Natural killer cell treated with Interleukin-12 subunit alpha and Interleukin-12 subunit beta and Interleukin-15 and Interleukin-18, amount 100 ng/mL, for 72 hours (primary cell): ENCODE data around the gene ESCO1. TPM values are rescaled to one million over a fixed set of nuclear protein-coding genes. Genes with fewer than 3 reads are reported as not detected.

ENCODE experiments used
- ATAC-seq, 2 donors: fragments of 150-1000 bp; cut with Tn5 transposase in 1 of 2; sonication (Bioruptor Pico), chemical (Tn5 transposase) in 1 of 2; 2 replicates each; pipeline ENCODE4 v1.10.0; 2021
- DNase-seq: peaks from one replicate; pipeline ENCODE4 v3.0.0; 2022; ENCODE audit warnings: low spot score
- H3K27ac Mint-ChIP-seq, 2 donors: 1 replicate in 1 of 2; 2 replicates in 1 of 2; pipeline ENCODE4 v1.8.0; 2022; ENCODE audit warnings: mixed read lengths in 2 of 2, mild to moderate bottlenecking in 1 of 2, moderate library complexity in 1 of 2
- H3K27me3 Mint-ChIP-seq, 2 donors: 1 replicate in 1 of 2; 2 replicates in 1 of 2; pipeline ENCODE4 v1.8.0; 2022; ENCODE audit warnings: mixed read lengths in 2 of 2
- H3K36me3 Mint-ChIP-seq: one replicate; pipeline ENCODE4 v1.8.0; 2022; ENCODE audit warnings: mixed read lengths
- H3K4me1 Mint-ChIP-seq, 2 donors: 1 replicate in 1 of 2; 2 replicates in 1 of 2; pipeline ENCODE4 v1.8.0; 2022; ENCODE audit warnings: low read depth in 2 of 2, mixed read lengths in 2 of 2, mild to moderate bottlenecking in 1 of 2
- H3K4me3 Mint-ChIP-seq: one replicate; pipeline ENCODE4 v1.8.0; 2022; ENCODE audit warnings: mixed read lengths
- H3K9me3 Mint-ChIP-seq: 2 replicates; pipeline ENCODE4 v1.8.0; 2022; ENCODE audit warnings: mixed read lengths
- total RNA-seq, 2 donors: library from RNA; stranded (reverse); gene quantifications; one replicate each; pipeline ENCODE4 v1.2.3, GENCODE V29; 2022

The ESCO1 gene
- total RNA-seq, 2 donors from 2014 or later = 20.7 to 29.6 TPM

GRCh38 chr18:21489919-21490495, 110.5 kb downstream of the ESCO1 start:
- Mint-ChIP-seq H3K27me3 (peaks cover 0 to 4% of the 10 kb centered on the region in 2 donors), H3K4me1 (no peaks in the 10 kb centered on the region), H3K36me3 (no peaks in the 10 kb centered on the region), H3K9me3 (no peaks in the 10 kb centered on the region), H3K27ac (no peak overlapping the region), H3K4me3 (no peak overlapping the region)
- no peak for ATAC-seq
- no peak for DNase-seq

- ATAC-seq = peak; percentile 62 to 65
- DNase-seq = no peak
- H3K27me3 Mint-ChIP-seq = no peaks in the 10 kb centered on the region
- no peak overlapping the region for H3K4me3 Mint-ChIP-seq
- H3K27ac Mint-ChIP-seq = no peak overlapping the region
- no peaks in the 10 kb centered on the region for H3K4me1 Mint-ChIP-seq
- H3K36me3 Mint-ChIP-seq = no peaks in the 10 kb centered on the region
- no peaks in the 10 kb centered on the region for H3K9me3 Mint-ChIP-seq
These were observed 111.3 kb downstream of the ESCO1 start for GRCh38 chr18:21489119-21489750.

GRCh38 chr18:21486905-21487437, 113.5 kb downstream of the ESCO1 start:
- Mint-ChIP-seq H3K4me1 (no peaks in the 10 kb centered on the region), H3K27me3 (peaks cover 0 to under 1% of the 10 kb centered on the region in 2 donors), H3K27ac (no peak overlapping the region), H3K4me3 (no peak overlapping the region), H3K36me3 (no peaks in the 10 kb centered on the region), H3K9me3 (no peaks in the 10 kb centered on the region)
- DNase-seq (no peak), ATAC-seq (no peak)

GRCh38 chr18:21484851-21485636, 115.5 kb downstream of the ESCO1 start:
- DNase-seq (no peak), ATAC-seq (no peak)
- Mint-ChIP-seq H3K36me3 (no peaks in the 10 kb centered on the region), H3K27ac (no peak overlapping the region), H3K4me1 (no peaks in the 10 kb centered on the region), H3K9me3 (no peaks in the 10 kb centered on the region), H3K4me3 (no peak overlapping the region), H3K27me3 (peaks cover 8% of the 10 kb centered on the region in 2 donors)

- Mint-ChIP-seq H3K36me3 (no peaks in the 10 kb centered on the region), H3K27me3 (peaks cover 8 to 9% of the 10 kb centered on the region in 2 donors), H3K9me3 (no peaks in the 10 kb centered on the region), H3K4me1 (no peaks in the 10 kb centered on the region), H3K4me3 (no peak overlapping the region), H3K27ac (no peak overlapping the region)
- no peak for ATAC-seq
- DNase-seq = no peak
These were observed 117.5 kb downstream of the ESCO1 start for GRCh38 chr18:21483051-21483450.

- Mint-ChIP-seq H3K27me3 (peaks cover 8 to 11% of the 10 kb centered on the region in 2 donors), H3K36me3 (no peaks in the 10 kb centered on the region), H3K9me3 (no peaks in the 10 kb centered on the region), H3K27ac (no peak overlapping the region), H3K4me3 (no peak overlapping the region), H3K4me1 (no peaks in the 10 kb centered on the region)
- no peak for ATAC-seq
- DNase-seq = no peak
These were observed 118.8 kb downstream of the ESCO1 start for GRCh38 chr18:21481739-21482138.

GRCh38 chr18:21479721-21480120, 120.8 kb downstream of the ESCO1 start:
- no peaks in the 10 kb centered on the region for H3K4me1 Mint-ChIP-seq
- H3K4me3 Mint-ChIP-seq = no peak overlapping the region
- H3K9me3 Mint-ChIP-seq = no peaks in the 10 kb centered on the region
- no peak for DNase-seq
- H3K27ac Mint-ChIP-seq = no peak overlapping the region
- H3K36me3 Mint-ChIP-seq = no peaks in the 10 kb centered on the region
- H3K27me3 Mint-ChIP-seq = peaks cover 14 to 17% of the 10 kb centered on the region in 2 donors
- no peak for ATAC-seq

Other genes with a start within 250 kb of the ESCO1 start
- gene SNRPD1, start 11.6 kb upstream of the ESCO1 start, total RNA-seq = 100 to 1,000 TPM in 1 of 2 donors, 10 to 100 TPM in 1; 91.2 to 158 TPM
- gene ABHD3, start 104.1 kb upstream of the ESCO1 start, total RNA-seq = 10 to 100 TPM; 48.1 to 54.4 TPM
- 10 to 100 TPM; 20.1 to 30.3 TPM for gene MIB1, start 140.1 kb upstream of the ESCO1 start, total RNA-seq